OCI-LY7 (cell line): ENCODE data around the gene KLK13. TPM values are rescaled to one million over a fixed set of nuclear protein-coding genes. Genes with fewer than 3 reads are reported as not detected.

Experiments used
- BruUV-seq: library from RNA; stranded (reverse); fragments of 400-500 nt; replicated peaks from 2 replicates; lab custom pipeline; 2021; lab: Mats Ljungman, UMichigan
- CTCF ChIA-PET: fragments of 300-600 bp; sonication (Branson Sonifier 250); formaldehyde crosslinking; loops from one replicate; lab custom pipeline; 2022; ENCODE audit warnings: antibody characterized with exemption; ENCODE audit not compliant: unreplicated experiment; lab: Charles Lee
- POLR2A ChIA-PET: fragments of 300-600 bp; sonication (Branson Sonifier 250); formaldehyde crosslinking; loops from one replicate; lab custom pipeline; 2022; ENCODE audit warnings: antibody characterized with exemption; lab: Charles Lee
- DNase-seq: peaks from one replicate; pipeline ENCODE4 v3.0.0-alpha.2; 2015; ENCODE audit warnings: low spot score
- H2AFZ ChIP-seq: fragments of 200-600 bp; sonication (generic), shearing (Covaris generic); 2 replicates; pipeline ENCODE4 v1.6.1; 2014; ENCODE audit warnings: mild to moderate bottlenecking, antibody characterized with exemption, low read length, moderate library complexity
- H3K27ac ChIP-seq: fragments of 200-600 bp; sonication (generic); 2 replicates; pipeline ENCODE4 v1.5.1; 2014; ENCODE audit warnings: mixed run types, low read depth, mild to moderate bottlenecking, moderate library complexity, low read length, inconsistent platforms; ENCODE audit not compliant: poor library complexity, severe bottlenecking
- H3K36me3 ChIP-seq: fragments of 200-600 bp; sonication (generic); 2 replicates; pipeline ENCODE4 v1.6.1; 2014; ENCODE audit warnings: mild to moderate bottlenecking, antibody characterized with exemption, low read length, moderate library complexity, mixed read lengths; ENCODE audit not compliant: insufficient read depth
- H3K4me1 ChIP-seq: fragments of 200-600 bp; sonication (generic); 2 replicates; pipeline ENCODE4 v1.5.1; 2014; ENCODE audit warnings: mild to moderate bottlenecking, low read length; ENCODE audit not compliant: insufficient read depth, poor library complexity, severe bottlenecking
- H3K4me2 ChIP-seq: fragments of 200-600 bp; sonication (generic); 2 replicates; pipeline ENCODE4 v1.6.1; 2014; ENCODE audit warnings: mild to moderate bottlenecking, low read length
- H3K4me3 ChIP-seq: fragments of 200-600 bp; sonication (generic); 2 replicates; pipeline ENCODE4 v1.5.1; 2014; ENCODE audit warnings: mild to moderate bottlenecking, low read depth, low read length; ENCODE audit not compliant: poor library complexity, severe bottlenecking
- H3K79me2 ChIP-seq: fragments of 200-600 bp; sonication (generic); 2 replicates; pipeline ENCODE4 v1.6.1; 2016; ENCODE audit warnings: low read depth, mild to moderate bottlenecking, low read length, moderate library complexity, mixed read lengths; ENCODE audit not compliant: insufficient read depth
- H3K9me2 ChIP-seq: fragments of 200-600 bp; sonication (generic); 2 replicates; pipeline ENCODE4 v1.6.1; 2016; ENCODE audit warnings: mild to moderate bottlenecking, low read length, mixed read lengths; ENCODE audit not compliant: insufficient read depth
- H3K9me3 ChIP-seq: fragments of 200-600 bp; sonication (generic); 2 replicates; pipeline ENCODE4 v1.6.1; 2014; ENCODE audit warnings: mild to moderate bottlenecking, mixed run types, low read length, mixed read lengths
- H4K20me1 ChIP-seq: fragments of 200-600 bp; sonication (generic); 2 replicates; pipeline ENCODE4 v1.6.1; 2014; ENCODE audit warnings: mild to moderate bottlenecking, antibody characterized with exemption, low read length, moderate library complexity, mixed read lengths; ENCODE audit not compliant: insufficient read depth
- CTCF ChIP-seq: fragments of 200-600 bp; sonication (generic); conservative IDR thresholded peaks from 2 replicates; pipeline ENCODE4 v1.5.1; 2014; ENCODE audit warnings: mild to moderate bottlenecking, antibody characterized with exemption, low read length, moderate library complexity, mixed read lengths
- EZH2phosphoT487 ChIP-seq: fragments of 200-600 bp; sonication (generic); IDR thresholded peaks from 2 replicates; pipeline ENCODE4 v1.6.1; 2018; ENCODE audit warnings: low read depth, borderline replicate concordance, mild to moderate bottlenecking, mixed run types, antibody characterized with exemption, low read length, moderate library complexity, mixed read lengths
- intact Hi-C: fragments of 100-400 bp; cut with micrococcal nuclease; formaldehyde crosslinking; loops from one replicate; pipeline ENCODE4 v1.10.0; 2022; ENCODE audit not compliant: unreplicated experiment
- total RNA-seq, 2 experiments: library from RNA; depleted of rRNA in 1 of 2; stranded (reverse); fragments of >200 nt in 1 of 2; shearing (Covaris generic) in 1 of 2; gene quantifications; 2 replicates each; pipeline ENCODE4 v1.2.3, GENCODE V29; 2014 to 2022

Gene KLK13
- total RNA-seq, 2 experiments from 2014 or later: not detected

- ChIA-PET CTCF (no interaction called here), POLR2A (no interaction called here)
- no TSS peak for BruUV-seq
- Histone ChIP-seq H3K27ac (no peak within 1 kb of the TSS), H3K4me1 (peaks cover 14% of the 10 kb centered on the region), H3K79me2 (peaks cover 14% of the 10 kb centered on the region; the same call in 1 of the 2 replicates), H3K4me2 (peak within 1 kb of the TSS; percentile 83), H3K9me3 (no peaks in the 10 kb centered on the region), H4K20me1 (no peaks in the 10 kb centered on the region), H2AFZ (peak within 1 kb of the TSS; percentile 87), H3K9me2 (no peaks in the 10 kb centered on the region), H3K36me3 (no peaks in the 10 kb centered on the region), H3K4me3 (peak within 1 kb of the TSS; percentile 88)
- DNase-seq: peak; percentile 99
- intact Hi-C loops: no loop called here
- TF ChIP-seq EZH2phosphoT487: no peak
- no peak for TF ChIP-seq CTCF
Observed at GRCh38 chr19:51108066-51108804, 43.3 kb upstream of the KLK13 start, which contains the start of gene CTU1. Gene CTU1 (minus strand): TSS chr19:51108409. CDS start chr19:51104569, 3,840 bp downstream.

GRCh38 chr19:51107406-51108065 lies 42.6 kb upstream of the KLK13 start:
- Histone ChIP-seq H3K4me3 (peak overlapping the region; percentile 88), H3K79me2 (peaks cover 14% of the 10 kb centered on the region; the same call in 1 of the 2 replicates), H2AFZ (peak overlapping the region; percentile 60; the same call in 1 of the 2 replicates), H3K9me2 (no peaks in the 10 kb centered on the region), H3K27ac (no peak overlapping the region), H3K9me3 (no peaks in the 10 kb centered on the region), H3K4me1 (peaks cover 14% of the 10 kb centered on the region), H3K36me3 (peaks cover 6% of the 10 kb centered on the region), H3K4me2 (peak overlapping the region; percentile 83), H4K20me1 (no peaks in the 10 kb centered on the region)
- peak; percentile 29 for DNase-seq
- TSS peak; percentile 86 for BruUV-seq
- ChIA-PET CTCF (no interaction called here), POLR2A (no interaction called here)
- intact Hi-C loops: no loop called here
- TF ChIP-seq CTCF (peak; percentile 53; the same call in 1 of the 2 replicates), EZH2phosphoT487 (no peak)
